ENCODE data around the gene XXYLT1.
"Not testable (repeated sequence)": the region's sequence is repeated elsewhere in the genome, so short reads cannot be mapped to it uniquely, and the experiment has no call there.

The XXYLT1 gene

DNA sequence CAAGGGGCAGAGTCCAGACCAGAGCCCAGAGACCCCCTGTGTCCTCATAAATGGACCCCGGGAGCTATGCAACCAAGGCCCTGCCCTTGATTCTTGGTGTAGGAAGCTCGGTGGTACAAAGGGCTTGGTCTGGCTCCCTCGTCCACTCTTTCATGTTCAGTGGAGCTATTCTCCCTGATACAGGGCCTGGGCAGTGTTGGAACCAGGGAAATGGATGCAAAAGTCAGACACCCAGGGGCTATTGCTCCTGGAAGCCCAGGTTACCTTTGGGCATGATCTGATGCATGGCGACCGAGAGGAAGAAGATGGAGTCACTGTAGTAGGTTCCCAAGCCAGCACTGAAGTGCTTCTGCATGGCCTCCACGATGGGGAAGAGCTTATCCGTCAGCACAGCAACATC, 44.5 kb downstream of the XXYLT1 start:
- no peak for DNase-seq

DNA sequence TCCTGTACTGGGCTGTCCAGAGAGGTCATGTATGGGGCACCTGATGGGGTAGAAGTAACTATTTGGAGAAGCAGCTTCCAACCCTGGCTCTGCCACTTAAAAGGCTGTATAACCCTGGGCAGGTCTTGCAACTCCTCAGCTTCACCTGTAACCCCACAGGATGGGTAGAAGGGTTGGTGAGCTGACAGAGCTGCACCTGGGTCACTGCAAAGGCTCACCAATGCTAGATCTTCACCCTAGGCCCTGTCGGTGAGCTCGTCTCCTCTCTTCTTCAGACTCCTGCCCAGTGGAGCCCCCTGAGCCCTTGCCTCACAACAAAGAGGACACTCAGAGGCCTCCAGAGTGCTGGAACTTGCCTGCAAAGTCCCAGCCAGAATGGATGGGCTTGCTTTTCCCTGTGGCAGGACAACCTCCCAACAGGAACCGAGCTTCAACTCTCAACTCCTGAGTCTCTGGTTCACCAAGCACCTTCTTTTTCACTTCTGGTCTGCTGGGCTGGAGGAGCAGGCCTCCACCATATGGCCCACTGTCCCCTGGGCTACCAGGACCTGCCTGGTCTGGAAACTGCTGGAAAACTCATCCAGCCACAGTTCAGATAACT, 45.9 kb downstream of the XXYLT1 start:
- no peak for DNase-seq

DNA sequence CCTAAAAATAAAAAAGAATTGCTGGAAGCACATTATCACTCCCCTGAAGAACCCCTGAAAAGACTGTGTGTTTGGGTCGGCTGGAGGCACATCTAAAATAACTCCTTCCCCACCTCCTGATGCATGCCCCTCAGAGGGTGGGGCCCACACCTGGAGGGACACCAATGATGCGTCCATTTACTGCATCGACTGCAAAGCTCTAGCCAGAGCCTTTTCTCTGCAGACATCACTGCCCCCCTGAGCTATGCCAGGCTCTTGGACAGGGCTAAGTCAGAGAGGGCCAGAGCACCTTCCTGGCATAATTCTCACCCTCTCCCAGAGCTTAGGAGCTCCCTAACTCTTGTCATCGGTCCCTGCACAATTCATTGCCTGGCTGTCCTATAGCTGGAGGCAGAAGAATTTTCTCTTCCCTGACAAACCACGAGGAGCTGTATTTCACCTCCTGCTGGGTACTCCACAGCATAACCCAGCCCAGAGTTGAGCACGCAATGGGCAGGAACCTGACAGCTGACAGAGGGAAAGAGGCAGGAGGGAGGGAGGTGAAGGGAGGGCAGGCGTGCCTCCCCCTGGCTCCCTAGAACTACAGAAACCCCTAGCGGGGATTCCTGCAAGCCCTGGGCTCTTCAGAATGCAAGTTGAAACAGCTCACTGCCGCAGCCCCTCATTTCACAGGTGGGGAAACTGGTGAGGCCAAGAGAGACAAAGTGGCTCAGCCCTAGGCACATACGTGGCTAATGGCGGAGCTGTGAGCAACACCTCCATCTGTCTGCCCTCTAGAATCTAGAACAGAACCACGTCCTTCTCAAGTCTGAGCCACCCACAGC, 46.6 kb downstream of the XXYLT1 start:
- no peak for DNase-seq

DNA sequence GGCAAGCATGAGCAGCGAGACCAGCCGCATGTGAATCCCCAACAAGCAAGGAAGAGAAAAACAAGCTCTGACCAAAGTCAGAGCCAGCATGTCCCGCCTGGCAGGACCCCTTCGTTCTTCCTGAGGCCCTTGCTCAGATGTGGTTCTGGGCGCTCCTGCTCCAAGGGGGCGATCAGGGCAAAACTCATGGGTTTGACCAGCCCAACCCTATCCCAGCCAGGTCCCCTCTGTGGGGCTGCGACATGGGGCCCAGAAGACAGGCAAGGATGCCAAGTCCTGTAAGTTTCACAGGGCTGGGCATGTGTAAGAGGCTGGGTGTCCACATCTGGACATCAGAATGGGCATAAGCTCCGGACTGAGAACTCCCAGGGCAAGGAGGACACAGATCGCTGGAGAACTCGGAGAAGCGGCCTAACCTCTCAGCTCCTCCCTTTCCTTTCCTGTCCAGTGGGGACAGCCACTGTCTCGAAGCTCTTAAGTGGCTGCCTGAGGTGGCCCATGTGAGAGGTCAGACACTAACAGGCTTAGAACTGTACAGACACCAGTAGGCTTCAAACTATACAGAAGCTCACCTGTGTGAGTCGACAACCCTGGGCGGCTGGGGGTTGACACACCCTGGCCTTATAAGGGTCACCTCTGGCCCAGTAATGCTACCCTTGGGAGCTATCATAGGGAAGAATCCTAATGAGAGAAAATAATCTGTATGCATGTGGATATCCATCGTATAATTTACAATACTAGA, 48.9 kb downstream of the XXYLT1 start:
- DNase-seq = no peak

DNA sequence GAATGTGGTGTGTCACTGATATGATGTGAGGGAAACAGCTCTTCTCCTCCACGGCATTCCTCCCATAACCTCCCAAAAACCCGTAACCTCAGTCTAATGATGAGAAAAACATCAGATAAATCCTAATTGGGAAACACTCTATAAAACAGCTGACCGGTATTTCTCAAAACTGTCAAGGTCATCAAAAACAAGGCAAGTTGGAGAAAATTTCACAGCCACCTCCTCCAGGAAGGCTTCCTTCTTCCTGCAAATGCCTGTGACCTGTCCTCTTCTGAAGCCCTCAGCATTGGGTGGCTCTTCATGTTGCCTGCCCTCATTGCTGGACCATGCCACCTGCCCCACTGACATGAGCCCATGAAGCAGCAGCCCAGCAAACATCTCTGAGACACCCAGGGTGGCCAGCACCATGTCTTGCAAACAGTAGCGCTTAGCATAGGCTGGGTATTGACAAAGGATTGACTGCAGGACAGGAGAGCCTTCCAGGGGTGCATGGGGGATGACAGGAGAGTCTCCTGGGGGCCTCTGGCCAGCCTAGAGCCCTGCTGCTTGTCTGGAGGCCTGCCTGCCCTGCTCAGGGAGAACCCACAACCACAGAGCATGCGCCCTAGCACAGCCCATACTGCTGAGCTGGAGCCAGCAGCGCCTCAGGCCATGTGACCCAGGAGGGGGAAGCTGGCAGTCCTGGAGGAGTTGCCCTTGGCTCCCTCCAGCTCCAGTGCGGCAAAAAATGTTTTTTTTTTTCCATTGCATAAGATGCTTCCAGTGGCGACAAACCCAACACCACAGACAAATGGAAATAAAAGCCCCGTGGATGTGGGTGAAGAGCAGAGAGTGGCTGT, 49.7 kb downstream of the XXYLT1 start:
- DNase-seq = no peak

DNA sequence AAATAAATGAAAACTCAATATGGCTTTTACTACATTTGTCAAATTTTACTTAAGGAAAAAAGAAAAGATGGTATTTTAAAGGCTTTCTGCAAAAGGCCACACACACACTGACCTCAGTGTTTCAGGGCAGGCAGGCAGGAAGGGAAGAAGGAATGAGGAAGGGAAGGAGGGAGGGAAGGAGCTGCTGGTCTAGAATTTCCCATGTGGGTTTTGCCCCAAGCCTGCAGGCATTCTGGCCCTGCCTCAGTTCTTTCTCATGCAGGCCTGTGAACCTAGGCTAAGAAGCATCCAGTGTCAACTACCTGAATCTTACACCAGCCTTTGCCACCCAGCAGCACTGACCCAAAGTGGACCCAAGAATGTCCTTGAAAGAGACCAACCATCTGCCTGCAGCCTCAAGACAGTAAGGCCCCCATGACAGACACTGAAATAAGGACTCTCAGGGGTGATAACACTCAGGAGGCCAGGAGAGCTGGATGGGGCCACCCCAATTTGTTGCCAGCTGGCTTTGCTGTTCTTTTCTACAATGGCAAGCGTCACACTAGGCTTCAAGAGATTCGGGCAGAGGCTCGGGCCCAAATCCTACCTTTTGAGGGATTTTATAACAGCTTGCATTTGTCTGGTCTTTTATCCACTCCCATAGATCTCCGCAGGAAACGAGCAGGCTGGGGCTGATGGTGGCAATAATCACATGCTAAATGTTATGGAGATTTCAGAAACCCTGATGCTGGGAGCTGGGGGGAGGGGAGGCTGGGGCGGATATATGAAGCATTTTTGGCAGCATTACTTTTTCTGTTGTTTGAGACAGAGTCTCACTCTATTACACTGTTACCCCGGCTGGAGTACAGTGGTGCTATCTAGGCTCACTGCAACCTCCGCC, 51.4 kb downstream of the XXYLT1 start:
- no peak for DNase-seq

DNA sequence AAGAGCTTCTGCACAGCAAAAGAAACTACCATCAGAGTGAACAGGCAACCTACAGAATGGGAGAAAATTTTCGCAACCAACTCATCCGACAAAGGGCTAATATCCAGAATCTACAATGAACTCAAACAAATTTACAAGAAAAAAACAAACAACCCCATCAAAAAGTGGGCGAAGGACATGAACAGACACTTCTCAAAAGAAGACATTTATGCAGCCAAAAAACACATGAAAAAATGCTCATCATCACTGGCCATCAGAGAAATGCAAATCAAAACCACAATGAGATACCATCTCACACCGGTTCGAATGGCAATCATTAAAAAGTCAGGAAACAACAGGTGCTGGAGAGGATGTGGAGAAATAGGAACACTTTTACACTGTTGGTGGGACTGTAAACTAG, 52.6 kb downstream of the XXYLT1 start:
- DNase-seq = not testable (repeated sequence)

DNA sequence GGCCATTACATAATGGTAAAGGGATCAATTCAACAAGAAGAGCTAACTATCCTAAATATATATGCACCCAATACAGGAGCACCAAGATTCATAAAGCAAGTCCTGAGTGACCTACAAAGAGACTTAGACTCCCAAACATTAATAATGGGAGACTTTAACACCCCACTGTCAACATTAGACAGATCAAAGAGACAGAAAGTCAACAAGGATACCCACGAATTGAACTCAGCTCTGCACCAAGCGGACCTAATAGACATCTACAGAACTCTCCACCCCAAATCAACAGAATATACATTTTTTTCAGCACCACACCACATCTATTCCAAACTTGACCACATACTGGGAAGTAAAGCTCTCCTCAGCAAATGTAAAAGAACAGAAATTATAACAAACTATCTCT, 55.4 kb downstream of the XXYLT1 start:
- not testable (repeated sequence) for DNase-seq

DNA sequence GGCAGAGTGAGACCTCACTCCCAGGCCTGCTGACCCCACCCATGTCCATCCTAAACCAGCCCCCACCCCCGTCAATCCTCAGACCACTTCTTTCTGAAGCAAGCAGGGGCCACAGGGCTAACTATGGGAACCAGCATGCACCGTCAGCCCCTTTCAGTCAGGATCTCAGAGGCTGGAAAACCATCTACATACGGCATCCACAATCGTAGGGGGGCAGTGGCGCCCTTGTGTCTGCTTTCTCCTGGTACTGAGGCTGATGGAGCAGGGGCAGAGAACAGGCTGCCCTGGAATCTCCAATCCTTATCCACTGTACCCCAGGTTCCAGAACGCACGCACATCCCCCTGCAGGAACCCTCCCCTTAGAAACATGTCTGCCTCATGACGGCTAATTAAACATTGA, 56.6 kb downstream of the XXYLT1 start:
- DNase-seq = no peak

DNA sequence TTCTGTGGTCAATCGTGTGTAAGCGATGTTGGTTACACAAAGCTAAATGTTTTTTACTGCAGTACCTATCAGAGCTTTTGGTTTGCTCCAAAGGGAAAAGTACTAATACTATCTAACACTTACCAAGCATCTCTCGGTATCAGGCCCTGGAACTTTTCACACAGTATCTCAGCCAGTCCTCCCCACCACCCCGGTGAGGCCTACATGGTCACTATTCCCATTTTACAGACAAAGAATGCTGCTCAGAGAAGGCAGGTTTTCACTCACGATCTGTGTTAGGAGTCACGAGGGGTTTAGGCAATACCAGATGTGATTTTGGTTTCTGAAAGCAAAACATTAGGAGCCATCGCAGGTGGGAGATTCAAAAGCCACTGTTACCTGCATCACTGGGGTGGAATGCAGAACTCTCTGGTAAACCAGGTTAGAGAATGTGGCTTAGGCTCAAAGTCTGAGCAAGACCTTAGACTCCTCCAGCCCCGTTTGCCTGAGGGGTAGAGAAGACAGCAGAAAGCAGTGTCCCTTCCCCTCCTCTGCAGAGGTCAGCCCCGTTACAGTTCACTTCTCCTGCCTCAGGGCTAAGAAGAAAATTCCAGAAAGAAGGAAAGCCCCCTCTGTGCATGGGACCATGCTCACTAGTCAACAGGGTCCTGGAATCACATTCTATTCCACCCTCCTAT, 57.2 kb downstream of the XXYLT1 start:
- DNase-seq = no peak

DNA sequence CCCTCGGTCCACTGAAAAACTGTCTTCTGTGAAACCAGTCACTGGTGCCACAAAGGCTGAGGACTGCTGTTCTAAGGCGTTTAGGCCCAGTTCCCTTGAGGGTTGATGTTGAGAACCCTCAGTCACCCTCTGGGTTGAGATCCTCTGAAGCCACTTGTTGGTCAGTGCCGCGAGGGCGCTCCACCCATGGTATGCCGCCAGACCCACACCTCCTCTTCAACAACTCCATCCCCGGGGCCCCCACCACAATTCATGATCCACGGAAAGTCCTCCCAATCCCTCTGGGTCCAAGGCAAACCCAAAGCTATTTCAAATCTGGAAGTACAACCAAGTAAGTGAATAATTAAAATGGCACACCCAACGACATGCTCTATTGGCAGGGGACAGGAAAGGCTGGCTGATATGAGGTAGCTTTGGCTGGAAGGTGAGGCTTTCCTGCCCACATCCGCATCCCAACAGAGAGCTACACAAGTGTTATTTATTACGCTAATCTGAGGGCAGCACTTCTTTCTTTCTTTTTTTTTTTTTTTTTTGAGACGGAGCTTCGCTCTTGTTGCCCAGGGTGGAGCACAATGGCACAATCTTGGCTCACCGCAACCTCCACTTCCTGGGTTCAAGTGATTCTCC, 58.1 kb downstream of the XXYLT1 start:
- no peak for DNase-seq

DNA sequence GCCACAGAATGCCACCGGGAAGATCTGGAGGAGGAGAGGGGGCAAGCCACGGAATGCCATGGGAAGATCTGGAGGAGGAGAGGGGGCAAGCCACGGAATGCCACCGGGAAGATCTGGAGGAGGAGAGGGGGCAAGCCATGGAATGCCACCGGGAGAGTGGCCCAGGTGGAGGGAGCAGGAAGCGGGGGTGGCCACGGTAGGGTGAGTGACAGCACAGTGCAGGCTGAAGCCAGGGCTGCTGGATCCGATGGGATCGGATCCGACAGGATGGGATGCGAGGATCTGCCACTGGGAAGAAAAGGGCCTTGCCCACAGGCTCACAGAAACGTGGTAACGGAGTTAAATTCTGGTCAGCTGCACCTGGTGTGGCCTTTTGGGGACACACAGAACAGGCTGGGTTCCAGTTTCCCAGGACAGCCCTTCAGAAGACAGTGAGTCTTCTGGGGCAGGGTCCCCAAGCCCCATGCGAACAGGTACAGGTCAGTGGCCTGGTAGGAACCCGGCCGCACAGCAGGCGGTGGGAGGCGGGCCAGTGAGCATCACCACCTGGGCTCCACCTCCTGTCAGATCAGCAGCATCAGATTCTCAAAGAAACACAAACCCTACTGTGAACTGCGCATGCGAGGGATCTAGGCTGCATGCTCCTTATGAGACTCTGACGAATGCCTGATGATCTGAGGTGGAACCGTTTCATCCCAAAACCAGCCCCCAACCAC, 58.8 kb downstream of the XXYLT1 start:
- no peak for DNase-seq

DNA sequence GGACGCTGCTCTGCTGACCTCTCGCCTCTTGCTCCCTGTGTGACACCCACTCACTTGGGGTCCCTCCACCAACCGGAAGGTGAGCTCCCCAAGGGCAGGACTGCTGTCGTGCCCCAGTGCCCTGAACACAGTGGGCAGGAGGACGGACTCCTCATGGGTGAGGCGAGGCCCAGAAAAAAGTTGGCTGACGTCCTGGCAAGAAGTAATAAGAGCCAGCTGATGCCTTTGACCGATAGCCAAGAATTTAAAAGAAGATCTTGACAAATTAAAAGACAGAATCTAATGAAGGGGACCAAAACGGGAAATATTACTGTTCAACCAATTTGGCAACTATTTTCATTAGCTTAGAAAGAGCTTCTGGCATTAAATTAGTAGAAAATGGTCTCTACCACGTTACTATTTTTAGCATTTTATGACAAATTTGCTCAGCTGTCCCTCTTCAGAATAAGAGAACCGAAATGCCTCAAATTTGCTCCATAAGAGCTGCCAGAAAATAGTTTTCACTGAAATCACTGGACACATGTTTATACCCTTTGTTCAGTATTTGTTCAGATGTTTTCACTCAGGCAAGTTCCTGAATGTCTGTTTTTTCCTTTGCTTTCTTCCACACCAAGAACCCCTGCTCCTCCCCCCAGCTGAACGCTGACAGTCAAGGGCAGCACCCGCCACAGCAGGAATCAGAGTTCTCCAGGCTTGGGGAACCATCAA, 60.5 kb downstream of the XXYLT1 start:
- DNase-seq = no peak

DNA sequence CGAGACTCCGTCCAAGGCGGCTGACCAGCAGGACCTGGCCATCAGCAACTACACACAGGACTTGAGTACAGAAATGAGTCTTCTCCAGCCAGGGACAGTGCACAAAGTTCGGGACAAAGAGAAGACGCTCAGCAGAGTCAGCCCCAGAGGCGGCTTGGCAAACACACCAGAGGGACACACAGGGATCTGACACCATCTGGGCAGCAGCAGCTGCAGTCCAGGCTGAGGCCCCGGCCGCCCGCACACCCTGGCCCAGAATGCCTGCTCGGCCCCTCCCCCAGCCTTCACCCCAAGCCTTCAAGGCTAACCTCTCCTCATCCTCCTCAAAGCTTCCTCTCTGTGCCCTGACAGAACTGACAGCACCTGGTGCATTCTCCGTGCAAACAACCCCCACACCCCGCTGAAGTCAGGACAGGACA, 61.1 kb downstream of the XXYLT1 start:
- DNase-seq = no peak

DNA sequence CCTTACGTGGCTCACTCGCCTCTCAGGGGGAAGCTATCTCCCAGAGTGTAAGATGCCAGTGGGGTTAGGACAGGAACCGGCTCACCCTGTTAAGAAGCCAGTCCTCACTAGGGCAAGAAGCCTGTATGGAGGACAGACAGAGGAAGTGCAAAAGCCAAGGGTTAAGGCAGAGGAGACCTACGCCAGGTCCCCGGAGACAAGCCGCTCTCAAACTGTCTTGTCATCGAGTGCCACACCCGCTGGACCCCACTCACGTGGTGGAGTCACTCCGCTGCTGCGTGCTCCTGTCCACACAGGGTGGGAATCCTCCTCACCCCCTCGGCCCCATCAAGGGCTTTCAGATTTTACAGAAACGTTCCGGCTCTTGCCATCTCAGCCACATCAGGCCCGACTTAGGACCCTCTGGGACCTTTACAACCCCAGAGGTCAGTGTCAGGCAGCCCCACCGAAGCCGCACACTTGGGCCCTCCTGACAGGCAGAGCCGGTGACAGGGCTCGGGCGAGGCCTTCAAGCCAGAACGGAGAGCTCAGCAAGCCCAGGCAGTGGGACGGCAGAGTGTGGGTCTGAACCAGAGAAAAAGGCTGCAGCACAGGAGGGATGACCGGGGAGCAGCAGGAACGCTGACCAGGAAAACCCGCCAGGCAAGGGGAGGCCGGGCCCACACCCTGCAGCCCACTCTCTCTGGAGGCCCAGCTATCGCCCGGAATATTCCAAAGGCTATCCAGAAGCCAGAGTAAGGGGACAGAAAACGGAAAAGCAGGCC, 61.7 kb downstream of the XXYLT1 start:
- DNase-seq = no peak

DNA sequence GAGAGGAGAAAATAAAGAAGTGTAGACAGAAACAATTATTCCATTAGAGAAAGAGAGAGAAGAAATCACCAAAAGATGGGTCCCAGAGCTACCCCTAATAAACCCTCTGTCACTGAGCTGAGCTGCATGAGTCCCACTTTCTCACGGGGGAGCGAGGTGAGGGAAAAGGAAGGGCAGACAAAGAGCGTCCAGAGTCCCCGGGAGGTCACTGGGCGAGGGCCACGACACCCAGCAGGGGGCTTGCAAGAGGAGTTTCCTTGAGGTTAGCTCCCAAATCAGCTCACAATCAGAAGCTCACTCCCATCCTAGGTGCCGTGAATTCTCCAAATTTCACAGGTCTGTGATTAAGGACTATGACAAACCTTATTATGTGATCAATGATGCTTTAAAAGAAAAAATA, 62.3 kb downstream of the XXYLT1 start:
- DNase-seq = no peak

DNA sequence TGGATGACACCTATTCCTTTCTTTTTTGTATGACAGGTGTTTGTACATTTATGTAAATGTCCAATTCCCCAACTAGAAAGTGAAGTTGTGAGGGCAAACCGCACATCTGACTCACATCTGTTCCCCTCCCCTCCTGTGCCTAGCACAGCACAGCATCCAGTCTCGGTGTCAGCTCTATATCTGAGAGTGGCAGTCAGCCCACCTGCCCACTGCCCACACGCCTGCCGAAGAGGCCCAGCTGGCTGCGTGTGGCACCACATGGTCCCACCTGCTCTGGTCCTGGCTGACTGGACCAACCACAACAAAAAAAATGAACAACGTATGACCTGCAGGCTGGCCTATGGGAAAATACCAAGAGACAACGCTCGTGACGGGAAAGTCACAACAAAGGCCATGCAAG, 62.8 kb downstream of the XXYLT1 start:
- DNase-seq = peak; percentile 30

DNA sequence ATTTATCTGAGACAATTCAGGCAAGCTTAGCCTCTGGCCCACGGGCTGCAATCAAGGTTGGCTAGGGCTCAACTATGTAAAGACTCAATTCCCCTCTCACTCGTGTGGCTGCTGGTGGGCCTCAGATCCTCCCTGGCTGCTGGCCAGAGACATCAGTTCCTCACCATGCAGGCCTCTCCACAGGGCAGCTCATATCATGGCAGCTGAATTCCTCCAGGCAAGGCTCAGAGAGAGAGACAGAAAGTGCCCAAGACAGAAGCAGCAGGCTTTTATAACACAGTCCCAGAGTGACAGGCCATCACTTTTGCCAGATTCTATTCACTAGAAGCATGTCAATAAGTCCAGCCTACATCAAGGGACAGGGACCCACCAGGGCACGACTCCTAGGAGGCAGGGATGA, 63.2 kb downstream of the XXYLT1 start:
- DNase-seq = no peak

DNA sequence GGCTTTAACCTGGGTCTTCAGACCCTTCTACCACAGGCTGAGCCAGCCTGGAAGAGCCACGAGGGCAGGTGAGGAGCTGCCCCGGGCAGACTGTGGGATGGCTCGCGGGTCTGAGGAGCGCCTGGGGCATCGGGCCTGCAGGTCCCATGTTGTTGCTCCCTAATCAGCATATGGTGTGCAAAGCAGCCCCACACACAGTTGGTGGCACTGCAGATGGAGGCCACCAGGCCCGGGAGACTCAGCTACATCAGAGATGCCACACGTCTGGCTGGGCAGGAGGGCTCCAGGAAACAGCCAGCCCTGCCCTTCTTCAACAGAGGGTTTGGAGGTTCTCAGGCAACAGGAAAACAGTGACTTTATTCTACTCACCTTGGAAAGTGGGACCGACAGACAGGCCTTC, 63.9 kb downstream of the XXYLT1 start:
- DNase-seq = no peak
